NCI-H82 (cell line): ENCODE measurements around the gene PSMA8.
"Not testable (repeated sequence)": the region's sequence is repeated elsewhere in the genome, so short reads cannot be mapped to it uniquely, and the experiment has no call there.

ENCODE experiments used
- DNase-seq: peaks from one replicate; lab custom pipeline; 2025; lab: John Stamatoyannopoulos, UW

The PSMA8 gene

GRCh38 chr18:26233208-26233607 is 99.5 kb downstream of the PSMA8 start:
- DNase-seq: no peak

DNA sequence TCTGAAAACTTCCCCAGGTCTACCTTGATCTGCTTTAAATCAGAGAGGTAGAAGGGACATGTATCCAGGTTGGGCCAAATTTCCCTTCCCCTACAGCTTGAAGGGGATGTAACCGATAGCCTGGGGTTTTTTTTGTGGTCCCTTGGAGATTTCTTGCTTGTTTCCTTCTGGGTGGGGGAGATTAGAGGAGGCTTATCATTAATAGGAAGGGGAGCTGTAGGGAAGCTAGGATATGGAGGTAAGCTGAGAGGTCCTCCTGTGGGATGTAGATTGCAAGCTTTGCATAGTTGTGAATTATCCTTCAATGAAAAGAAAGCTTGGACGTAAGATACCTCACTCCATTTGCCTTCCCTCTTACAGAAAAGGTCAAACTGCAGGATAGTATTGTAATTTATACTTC is 103.7 kb downstream of the PSMA8 start:
- not testable (repeated sequence) for DNase-seq

DNA sequence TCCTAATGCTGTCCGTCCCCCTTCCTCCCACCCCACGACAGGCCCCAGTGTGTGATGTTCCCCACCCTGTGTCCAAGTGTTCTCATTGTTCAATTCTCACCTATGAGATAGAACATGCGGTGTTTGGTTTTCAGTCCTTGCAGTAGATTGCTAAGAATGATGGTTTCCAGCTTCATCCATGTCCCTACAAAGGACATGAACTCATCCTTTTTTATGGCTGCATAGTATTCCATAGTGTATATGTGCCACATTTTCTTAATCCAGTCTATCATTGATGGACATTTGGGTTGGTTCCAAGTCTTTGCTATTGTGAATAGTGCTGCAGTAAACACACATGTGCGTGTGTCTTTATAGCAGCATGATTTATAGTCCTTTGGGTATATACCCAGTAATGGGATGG is 105.0 kb downstream of the PSMA8 start:
- not testable (repeated sequence) for DNase-seq

DNA sequence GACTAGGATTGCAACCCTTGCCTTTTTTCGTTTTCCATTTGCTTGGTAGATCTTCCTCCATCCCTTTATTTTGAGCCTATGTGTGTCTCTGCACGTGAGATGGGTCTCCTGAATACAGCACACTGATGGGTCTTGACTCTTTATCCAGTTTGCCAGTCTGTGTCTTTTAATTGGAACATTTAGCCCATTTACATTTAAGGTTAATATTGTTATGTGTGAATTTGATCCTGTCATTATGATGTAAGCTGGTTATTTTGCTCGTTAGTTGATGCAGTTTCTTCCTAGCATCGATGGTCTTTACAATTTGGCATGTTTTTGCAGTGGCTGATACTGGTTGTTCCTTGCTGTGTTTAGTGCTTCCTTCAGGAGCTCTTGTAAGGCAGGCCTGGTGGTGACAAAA is 108.7 kb downstream of the PSMA8 start:
- DNase-seq: not testable (repeated sequence)
